ENCODE measurements around the gene GCNT1. TPM values are rescaled to one million over a fixed set of nuclear protein-coding genes. Genes with fewer than 3 reads are reported as not detected.

The GCNT1 gene
- total RNA-seq, 1 donor from 2014 or later: 33.7 TPM

- Mint-ChIP-seq H3K9me3 (ENCODE audit: unreplicated experiment) (no peaks in the 10 kb centered on the region), H3K36me3 (ENCODE audit: low read depth, unreplicated experiment) (peaks cover 11% of the 10 kb centered on the region), H3K27me3 (ENCODE audit: unreplicated experiment) (peaks cover 7% of the 10 kb centered on the region), H3K4me3 (ENCODE audit: unreplicated experiment) (no peak overlapping the region), H3K27ac (ENCODE audit: unreplicated experiment) (no peak overlapping the region), H3K4me1 (ENCODE audit: unreplicated experiment) (peaks cover 20% of the 10 kb centered on the region)
- TF ChIP-seq CTCF (IDR thresholded peaks at IDR 0.05; ENCODE audit: unreplicated experiment): no peak
- DNase-seq (ENCODE audit: low spot score): no peak
Measured at GRCh38 chr9:76463211-76463610, 4.2 kb downstream of the GCNT1 start.

GRCh38 chr9:76464706-76465105 is 5.7 kb downstream of the GCNT1 start:
- peaks cover 12% of the 10 kb centered on the region for H3K4me1 Mint-ChIP-seq (ENCODE audit: unreplicated experiment)
- H3K27ac Mint-ChIP-seq (ENCODE audit: unreplicated experiment): no peak overlapping the region
- no peaks in the 10 kb centered on the region for H3K9me3 Mint-ChIP-seq (ENCODE audit: unreplicated experiment)
- H3K36me3 Mint-ChIP-seq (ENCODE audit: low read depth, unreplicated experiment): peaks cover 11% of the 10 kb centered on the region
- TF ChIP-seq CTCF (IDR thresholded peaks at IDR 0.05; ENCODE audit: unreplicated experiment): no peak
- no peak overlapping the region for H3K4me3 Mint-ChIP-seq (ENCODE audit: unreplicated experiment)
- H3K27me3 Mint-ChIP-seq (ENCODE audit: unreplicated experiment): peaks cover 1% of the 10 kb centered on the region
- DNase-seq (ENCODE audit: low spot score): no peak

- no peak for DNase-seq (ENCODE audit: low spot score)
- Mint-ChIP-seq H3K36me3 (ENCODE audit: low read depth, unreplicated experiment) (peaks cover 11% of the 10 kb centered on the region), H3K27me3 (ENCODE audit: unreplicated experiment) (peaks cover 1% of the 10 kb centered on the region), H3K9me3 (ENCODE audit: unreplicated experiment) (no peaks in the 10 kb centered on the region), H3K27ac (ENCODE audit: unreplicated experiment) (no peak overlapping the region), H3K4me3 (ENCODE audit: unreplicated experiment) (no peak overlapping the region), H3K4me1 (ENCODE audit: unreplicated experiment) (peaks cover 7% of the 10 kb centered on the region)
- no peak for TF ChIP-seq CTCF (IDR thresholded peaks at IDR 0.05; ENCODE audit: unreplicated experiment)
Measured at GRCh38 chr9:76465442-76466298, 6.7 kb downstream of the GCNT1 start.

- Mint-ChIP-seq H3K27ac (ENCODE audit: unreplicated experiment) (no peak overlapping the region), H3K4me3 (ENCODE audit: unreplicated experiment) (no peak overlapping the region), H3K4me1 (ENCODE audit: unreplicated experiment) (peaks cover 12% of the 10 kb centered on the region), H3K36me3 (ENCODE audit: low read depth, unreplicated experiment) (peaks cover 11% of the 10 kb centered on the region), H3K9me3 (ENCODE audit: unreplicated experiment) (no peaks in the 10 kb centered on the region), H3K27me3 (ENCODE audit: unreplicated experiment) (peaks cover 1% of the 10 kb centered on the region)
- no peak for DNase-seq (ENCODE audit: low spot score)
- no peak for TF ChIP-seq CTCF (IDR thresholded peaks at IDR 0.05; ENCODE audit: unreplicated experiment)
Measured at GRCh38 chr9:76466299-76466605, 7.3 kb downstream of the GCNT1 start.

GRCh38 chr9:76474419-76474818 is 15.4 kb downstream of the GCNT1 start:
- Mint-ChIP-seq H3K27me3 (ENCODE audit: unreplicated experiment) (no peaks in the 10 kb centered on the region), H3K4me3 (ENCODE audit: unreplicated experiment) (no peak overlapping the region), H3K4me1 (ENCODE audit: unreplicated experiment) (peaks cover 20% of the 10 kb centered on the region), H3K9me3 (ENCODE audit: unreplicated experiment) (no peaks in the 10 kb centered on the region), H3K27ac (ENCODE audit: unreplicated experiment) (no peak overlapping the region), H3K36me3 (ENCODE audit: low read depth, unreplicated experiment) (peaks cover 14% of the 10 kb centered on the region)
- no peak for TF ChIP-seq CTCF (IDR thresholded peaks at IDR 0.05; ENCODE audit: unreplicated experiment)
- no peak for DNase-seq (ENCODE audit: low spot score)
